ENCODE results near the gene TRIM17. TPM values are rescaled to one million over a fixed set of nuclear protein-coding genes. Genes with fewer than 3 reads are reported as not detected.

TRIM17 gene
- total and polyA plus RNA-seq, 9 of the 15 experiments (the other 6 are each of a cell fraction or from before 2014, with no cell fraction given): not detected

DNA sequence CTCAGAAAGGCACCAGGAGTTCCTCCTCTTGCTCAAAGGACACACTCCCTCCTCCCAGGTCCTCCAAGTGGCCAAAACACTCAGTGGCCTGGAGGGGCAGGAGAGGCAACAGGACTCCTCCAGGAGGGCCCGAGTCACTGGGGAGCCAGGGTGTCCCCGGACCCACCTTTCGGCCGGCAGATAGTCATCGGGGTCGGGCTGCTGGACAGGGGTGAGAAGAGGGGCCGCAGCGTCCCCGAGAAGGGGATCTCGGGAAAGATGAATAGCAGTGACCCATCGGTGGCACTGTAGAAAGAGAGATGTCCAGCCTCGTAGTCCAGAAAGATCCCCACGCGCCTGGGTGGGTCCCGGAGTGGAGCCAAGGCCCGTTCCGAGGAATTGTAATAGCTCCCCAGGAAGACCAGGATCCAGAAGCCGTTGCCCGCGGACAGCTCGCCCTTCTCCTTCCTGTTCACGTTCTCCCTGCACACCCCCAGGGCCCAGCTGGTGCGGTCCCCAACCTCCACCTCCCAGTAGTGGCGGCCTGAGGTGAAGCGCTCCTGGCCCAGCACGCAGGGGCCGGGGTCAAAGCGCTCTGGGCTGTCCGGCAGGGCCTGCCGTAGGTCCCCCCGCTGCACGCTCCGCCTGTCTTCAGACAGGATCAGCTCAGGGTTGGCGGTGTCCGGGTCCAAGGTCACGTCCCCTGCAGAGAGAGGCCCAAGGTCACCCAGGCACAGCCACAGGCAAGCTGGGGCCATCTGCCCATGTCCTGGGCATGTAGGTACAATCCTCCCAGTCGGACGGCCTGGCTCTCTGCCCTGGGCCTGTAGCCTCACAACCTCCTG is 21.9 kb downstream of the TRIM17 start:
- intact Hi-C loops (cut with micrococcal nuclease): loop anchor here (5.0 kb wide), 1 partner anchor 52 kb away; no protein-coding TSS in a partner anchor
- peaks cover 78% of the 10 kb centered on the region; the same call in 2 of the 3 replicates for H3K36me3 ChIP-seq (ENCODE audit: control insufficient read depth, insufficient read depth, low read length)
- no peak for FAIRE-seq
- no peak overlapping the region for H3K4me2 ChIP-seq (ENCODE audit: insufficient read depth, low read length)
- CTCF ChIA-PET (ENCODE audit: low intra/inter-chr PET ratio): no interaction called here
- H2AFZ ChIP-seq (ENCODE audit: low read depth, low read length): no peak overlapping the region
- no peaks in the 10 kb centered on the region for H3K9me1 ChIP-seq (ENCODE audit: control insufficient read depth, insufficient read depth, low read length)
- WGBS (ENCODE audit: insufficient coverage, low coverage, missing lambda C conversion rate): 95% methylated on average over 35 of the region's 38 CpGs
- H3K79me2 ChIP-seq (ENCODE audit: control insufficient read depth, insufficient read depth, low read length): 0 out of 3 replicates have a peak, but pooled peaks cover 4% of the 10 kb centered on the region
- peaks cover 6% of the 10 kb centered on the region for H4K20me1 ChIP-seq (replicated peaks; ENCODE audit: control insufficient read depth, insufficient read depth, low read length)
- H3K27ac ChIP-seq (ENCODE audit: extremely low read depth, low read depth, low read length): no peak overlapping the region
- in situ Hi-C loops (cut with MboI): no loop called here
- no peaks in the 10 kb centered on the region for H3K9me3 ChIP-seq (replicated peaks; ENCODE audit: control insufficient read depth, insufficient read depth, low read depth, low read length)
- BruUV-seq (replicated peaks): no TSS peak
- H3K4me3 ChIP-seq: no peak overlapping the region
- POLR2A ChIA-PET: interaction anchor here (1.0 to 9.0 kb wide), 4 partner anchors 10 to 63 kb away, joined by 3 to 78 read pairs (median 10); partner anchors contain the start of gene TRIM11
- H3K27me3 ChIP-seq (ENCODE audit: control insufficient read depth in 2 of 2, insufficient read depth in 2 of 2, low read length in 2 of 2): no peaks in the 10 kb centered on the region
- H3K9ac ChIP-seq (ENCODE audit: insufficient read depth in 1 of 2, low read depth in 2 of 2, low read length in 2 of 2): peak overlapping the region in 1 of 2 experiments; percentile 32; a peak in 2 of 4 replicates
- ATAC-seq: peak; percentile 10; the same call in 2 of the 3 replicates
- peaks cover 11 to 47% of the 10 kb centered on the region in 2 experiments; a peak in 4 of 5 replicates for H3K4me1 ChIP-seq (replicated peaks in 1 of 2; ENCODE audit: control insufficient read depth in 2 of 2, insufficient read depth in 2 of 2, low read length in 2 of 2)
- DNase-seq (ENCODE audit: extremely low read depth in 1 of 4, low spot score in 3 of 4): no peak
- TF ChIP-seq POLR2G (IDR thresholded peaks at IDR 0.05; ENCODE audit: low read depth, low read length): peak; percentile 74
- TF ChIP-seq ESRRA (IDR thresholded peaks at IDR 0.05; ENCODE audit: borderline replicate concordance, low read depth): peak; percentile 55; the same call in 1 of the 2 replicates
- no peak for TF ChIP-seq TCF7 (IDR thresholded peaks at IDR 0.05; ENCODE audit: borderline replicate concordance)
- no peak for TF ChIP-seq CHD1 (IDR thresholded peaks at IDR 0.05; ENCODE audit: low read length)
- no peak for TF ChIP-seq GTF2A2 (tag; IDR thresholded peaks at IDR 0.05)
- TF ChIP-seq, protein P1, sequence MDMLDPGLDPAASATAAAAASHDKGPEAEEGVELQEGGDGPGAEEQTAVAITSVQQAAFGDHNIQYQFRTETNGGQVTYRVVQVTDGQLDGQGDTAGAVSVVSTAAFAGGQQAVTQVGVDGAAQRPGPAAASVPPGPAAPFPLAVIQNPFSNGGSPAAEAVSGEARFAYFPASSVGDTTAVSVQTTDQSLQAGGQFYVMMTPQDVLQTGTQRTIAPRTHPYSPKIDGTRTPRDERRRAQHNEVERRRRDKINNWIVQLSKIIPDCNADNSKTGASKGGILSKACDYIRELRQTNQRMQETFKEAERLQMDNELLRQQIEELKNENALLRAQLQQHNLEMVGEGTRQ (CRISPR knock-in tag; IDR thresholded peaks at IDR 0.05): no peak
- TF ChIP-seq, protein P2, sequence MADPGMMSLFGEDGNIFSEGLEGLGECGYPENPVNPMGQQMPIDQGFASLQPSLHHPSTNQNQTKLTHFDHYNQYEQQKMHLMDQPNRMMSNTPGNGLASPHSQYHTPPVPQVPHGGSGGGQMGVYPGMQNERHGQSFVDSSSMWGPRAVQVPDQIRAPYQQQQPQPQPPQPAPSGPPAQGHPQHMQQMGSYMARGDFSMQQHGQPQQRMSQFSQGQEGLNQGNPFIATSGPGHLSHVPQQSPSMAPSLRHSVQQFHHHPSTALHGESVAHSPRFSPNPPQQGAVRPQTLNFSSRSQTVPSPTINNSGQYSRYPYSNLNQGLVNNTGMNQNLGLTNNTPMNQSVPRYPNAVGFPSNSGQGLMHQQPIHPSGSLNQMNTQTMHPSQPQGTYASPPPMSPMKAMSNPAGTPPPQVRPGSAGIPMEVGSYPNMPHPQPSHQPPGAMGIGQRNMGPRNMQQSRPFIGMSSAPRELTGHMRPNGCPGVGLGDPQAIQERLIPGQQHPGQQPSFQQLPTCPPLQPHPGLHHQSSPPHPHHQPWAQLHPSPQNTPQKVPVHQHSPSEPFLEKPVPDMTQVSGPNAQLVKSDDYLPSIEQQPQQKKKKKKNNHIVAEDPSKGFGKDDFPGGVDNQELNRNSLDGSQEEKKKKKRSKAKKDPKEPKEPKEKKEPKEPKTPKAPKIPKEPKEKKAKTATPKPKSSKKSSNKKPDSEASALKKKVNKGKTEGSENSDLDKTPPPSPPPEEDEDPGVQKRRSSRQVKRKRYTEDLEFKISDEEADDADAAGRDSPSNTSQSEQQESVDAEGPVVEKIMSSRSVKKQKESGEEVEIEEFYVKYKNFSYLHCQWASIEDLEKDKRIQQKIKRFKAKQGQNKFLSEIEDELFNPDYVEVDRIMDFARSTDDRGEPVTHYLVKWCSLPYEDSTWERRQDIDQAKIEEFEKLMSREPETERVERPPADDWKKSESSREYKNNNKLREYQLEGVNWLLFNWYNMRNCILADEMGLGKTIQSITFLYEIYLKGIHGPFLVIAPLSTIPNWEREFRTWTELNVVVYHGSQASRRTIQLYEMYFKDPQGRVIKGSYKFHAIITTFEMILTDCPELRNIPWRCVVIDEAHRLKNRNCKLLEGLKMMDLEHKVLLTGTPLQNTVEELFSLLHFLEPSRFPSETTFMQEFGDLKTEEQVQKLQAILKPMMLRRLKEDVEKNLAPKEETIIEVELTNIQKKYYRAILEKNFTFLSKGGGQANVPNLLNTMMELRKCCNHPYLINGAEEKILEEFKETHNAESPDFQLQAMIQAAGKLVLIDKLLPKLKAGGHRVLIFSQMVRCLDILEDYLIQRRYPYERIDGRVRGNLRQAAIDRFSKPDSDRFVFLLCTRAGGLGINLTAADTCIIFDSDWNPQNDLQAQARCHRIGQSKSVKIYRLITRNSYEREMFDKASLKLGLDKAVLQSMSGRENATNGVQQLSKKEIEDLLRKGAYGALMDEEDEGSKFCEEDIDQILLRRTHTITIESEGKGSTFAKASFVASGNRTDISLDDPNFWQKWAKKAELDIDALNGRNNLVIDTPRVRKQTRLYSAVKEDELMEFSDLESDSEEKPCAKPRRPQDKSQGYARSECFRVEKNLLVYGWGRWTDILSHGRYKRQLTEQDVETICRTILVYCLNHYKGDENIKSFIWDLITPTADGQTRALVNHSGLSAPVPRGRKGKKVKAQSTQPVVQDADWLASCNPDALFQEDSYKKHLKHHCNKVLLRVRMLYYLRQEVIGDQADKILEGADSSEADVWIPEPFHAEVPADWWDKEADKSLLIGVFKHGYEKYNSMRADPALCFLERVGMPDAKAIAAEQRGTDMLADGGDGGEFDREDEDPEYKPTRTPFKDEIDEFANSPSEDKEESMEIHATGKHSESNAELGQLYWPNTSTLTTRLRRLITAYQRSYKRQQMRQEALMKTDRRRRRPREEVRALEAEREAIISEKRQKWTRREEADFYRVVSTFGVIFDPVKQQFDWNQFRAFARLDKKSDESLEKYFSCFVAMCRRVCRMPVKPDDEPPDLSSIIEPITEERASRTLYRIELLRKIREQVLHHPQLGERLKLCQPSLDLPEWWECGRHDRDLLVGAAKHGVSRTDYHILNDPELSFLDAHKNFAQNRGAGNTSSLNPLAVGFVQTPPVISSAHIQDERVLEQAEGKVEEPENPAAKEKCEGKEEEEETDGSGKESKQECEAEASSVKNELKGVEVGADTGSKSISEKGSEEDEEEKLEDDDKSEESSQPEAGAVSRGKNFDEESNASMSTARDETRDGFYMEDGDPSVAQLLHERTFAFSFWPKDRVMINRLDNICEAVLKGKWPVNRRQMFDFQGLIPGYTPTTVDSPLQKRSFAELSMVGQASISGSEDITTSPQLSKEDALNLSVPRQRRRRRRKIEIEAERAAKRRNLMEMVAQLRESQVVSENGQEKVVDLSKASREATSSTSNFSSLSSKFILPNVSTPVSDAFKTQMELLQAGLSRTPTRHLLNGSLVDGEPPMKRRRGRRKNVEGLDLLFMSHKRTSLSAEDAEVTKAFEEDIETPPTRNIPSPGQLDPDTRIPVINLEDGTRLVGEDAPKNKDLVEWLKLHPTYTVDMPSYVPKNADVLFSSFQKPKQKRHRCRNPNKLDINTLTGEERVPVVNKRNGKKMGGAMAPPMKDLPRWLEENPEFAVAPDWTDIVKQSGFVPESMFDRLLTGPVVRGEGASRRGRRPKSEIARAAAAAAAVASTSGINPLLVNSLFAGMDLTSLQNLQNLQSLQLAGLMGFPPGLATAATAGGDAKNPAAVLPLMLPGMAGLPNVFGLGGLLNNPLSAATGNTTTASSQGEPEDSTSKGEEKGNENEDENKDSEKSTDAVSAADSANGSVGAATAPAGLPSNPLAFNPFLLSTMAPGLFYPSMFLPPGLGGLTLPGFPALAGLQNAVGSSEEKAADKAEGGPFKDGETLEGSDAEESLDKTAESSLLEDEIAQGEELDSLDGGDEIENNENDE (IDR thresholded peaks at IDR 0.05; ENCODE audit: low read depth, low read length): no peak

Data from K562 (cell line).